8988T (cell line): ENCODE results near the gene DNAI2.

ENCODE experiments used
- DNase-seq: peaks from one replicate; pipeline ENCODE4 v3.0.0; 2011

Gene DNAI2

DNA sequence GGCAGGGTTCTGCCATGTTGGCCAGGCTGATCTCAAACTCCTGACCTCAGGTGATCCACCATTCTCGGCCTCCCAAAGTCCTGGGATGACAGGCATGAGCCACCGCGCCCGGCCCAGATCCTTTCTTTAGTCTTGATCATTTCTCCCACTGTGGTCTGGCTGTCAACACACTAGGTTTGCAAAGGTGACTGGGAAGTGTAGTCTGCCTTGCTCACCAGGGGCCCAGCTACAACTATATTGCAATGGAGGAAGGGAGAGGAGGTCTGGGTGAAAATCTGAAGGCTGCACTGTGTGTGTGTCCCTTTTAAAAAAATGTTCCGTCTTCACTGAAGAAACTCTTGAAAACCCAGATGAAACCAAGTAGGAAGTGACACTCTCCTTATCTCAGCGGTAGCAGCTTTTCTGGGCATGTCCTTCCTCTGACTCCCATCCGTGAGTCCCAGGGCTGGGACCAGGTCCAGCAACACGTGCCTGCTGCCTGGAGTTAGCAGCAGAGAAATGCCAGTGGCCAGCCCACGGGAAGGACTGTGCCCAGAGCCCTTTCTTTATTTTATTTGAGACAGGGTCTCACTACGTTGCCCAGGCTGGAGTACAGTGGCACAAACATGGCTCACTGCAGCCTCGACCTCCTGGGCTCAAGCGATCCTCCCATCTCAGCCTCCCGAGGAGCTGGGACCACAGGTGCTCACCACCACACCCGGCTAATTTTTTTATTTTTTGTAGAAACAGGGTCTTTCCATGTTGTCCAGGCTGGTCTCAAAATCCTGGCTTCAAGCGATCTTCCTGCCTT lies 34.1 kb downstream of the DNAI2 start:
- no peak for DNase-seq

DNA sequence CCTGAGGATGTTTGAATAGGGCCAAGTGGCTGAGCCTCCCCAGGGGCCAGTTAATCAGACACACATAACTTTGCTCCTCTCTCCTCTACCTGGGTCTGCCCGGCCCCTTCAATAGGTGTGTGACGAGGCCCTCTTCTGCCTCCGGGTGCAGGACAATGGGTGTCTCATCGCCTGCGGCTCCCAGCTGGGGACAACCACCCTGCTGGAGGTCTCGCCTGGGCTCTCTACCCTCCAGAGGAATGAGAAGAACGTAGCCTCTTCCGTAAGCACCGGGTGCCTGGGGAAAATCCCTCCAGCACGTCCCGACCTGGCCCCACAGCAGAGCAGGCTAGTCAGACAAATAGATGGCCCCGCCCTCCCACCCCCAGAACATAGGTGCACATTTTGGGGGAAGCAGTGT lies 35.9 kb downstream of the DNAI2 start:
- DNase-seq = no peak

- no peak for DNase-seq
Measured at GRCh38 chr17:74314877-74315276, 40.8 kb downstream of the DNAI2 start.

GRCh38 chr17:74316220-74316619 lies 42.2 kb downstream of the DNAI2 start:
- DNase-seq = no peak

GRCh38 chr17:74317071-74317470 lies 43.0 kb downstream of the DNAI2 start:
- no peak for DNase-seq

DNA sequence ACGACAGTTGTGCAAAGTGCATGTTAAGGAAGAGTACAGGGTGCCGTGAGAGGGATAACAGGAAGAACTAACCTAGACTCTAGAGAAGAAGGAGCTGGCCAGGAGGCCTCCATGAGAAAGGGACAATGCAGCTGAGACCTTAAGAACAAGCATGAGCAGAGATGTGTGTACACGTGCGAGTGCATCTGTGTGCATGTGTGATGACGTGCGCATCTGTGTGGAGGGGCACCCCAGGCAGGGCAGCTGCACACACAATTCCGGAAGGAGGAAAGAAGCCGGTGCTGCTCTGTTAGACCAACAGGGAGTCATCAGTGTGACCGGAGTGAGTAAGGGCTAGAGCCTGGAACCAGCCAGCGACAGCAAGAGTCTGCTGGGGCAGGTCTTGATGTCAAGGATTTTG lies 44.4 kb downstream of the DNAI2 start:
- no peak for DNase-seq

DNA sequence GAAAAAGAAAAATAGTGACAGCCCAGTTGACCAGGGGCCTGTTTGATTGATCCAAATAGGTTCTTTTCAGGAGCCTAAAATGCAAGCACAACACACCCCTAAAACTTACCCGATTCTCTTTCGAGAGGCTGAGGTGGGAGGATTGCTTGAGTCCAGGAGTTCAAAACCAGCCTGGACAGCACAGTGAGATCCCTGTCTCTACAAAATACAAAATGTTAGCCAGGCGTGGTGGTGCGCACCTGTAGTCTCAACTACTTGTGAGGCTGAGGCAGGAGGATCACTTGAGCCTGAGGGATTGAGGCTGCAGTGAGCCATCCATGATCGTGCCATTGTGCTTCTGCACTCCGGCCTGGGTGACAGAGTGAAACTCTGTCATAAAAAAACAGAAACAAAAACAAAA lies 50.5 kb downstream of the DNAI2 start:
- DNase-seq = no peak

DNA sequence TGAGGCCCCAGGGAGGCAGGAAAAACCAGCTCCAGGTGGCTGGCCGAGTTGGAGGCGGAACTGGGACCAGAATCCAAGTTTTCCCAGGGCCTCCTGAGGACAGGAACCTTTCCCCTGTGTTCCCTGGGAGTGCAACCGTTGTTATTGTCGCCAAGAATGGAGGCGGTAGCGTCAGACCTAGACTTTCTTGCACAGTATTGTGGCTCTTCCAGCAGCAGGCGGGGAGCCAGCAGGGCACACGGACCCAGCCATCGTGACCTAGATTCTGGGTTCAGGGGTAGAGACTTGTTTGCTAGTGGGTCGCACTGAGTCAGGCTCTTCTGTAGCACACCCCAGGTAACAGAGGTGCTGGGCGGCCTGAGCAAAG lies 51.3 kb downstream of the DNAI2 start:
- DNase-seq = no peak

DNA sequence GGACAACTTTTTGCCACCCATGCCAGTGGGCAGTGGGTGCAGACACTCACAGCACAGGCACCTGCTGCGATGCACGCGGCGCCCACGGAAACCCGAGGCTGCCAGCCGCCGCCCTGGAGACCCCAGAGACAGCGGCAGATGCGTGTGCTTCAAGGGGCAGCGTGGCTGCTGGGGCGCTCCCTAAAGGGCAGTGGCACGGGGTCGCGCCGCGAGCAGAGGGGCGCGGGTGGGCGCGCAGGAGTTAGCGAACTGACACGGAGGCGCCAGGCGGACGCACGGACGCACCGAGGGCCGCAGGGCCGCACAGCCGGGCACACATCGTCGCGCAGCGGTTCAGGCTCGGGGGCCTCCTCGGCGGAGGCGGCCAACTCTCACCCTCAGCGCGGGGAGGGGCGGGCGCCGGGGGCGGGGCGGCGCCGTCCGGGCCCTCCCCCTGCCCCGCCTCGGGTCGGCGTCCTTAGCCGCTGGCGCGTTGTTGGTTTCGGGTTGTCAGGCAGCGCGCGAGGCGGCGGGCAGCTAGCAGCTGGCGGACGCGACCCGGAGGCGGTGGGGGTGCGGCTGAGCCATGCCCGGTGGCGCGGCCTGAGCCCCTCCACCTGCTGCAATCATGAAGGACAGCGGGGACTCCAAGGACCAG lies 51.8 kb downstream of the DNAI2 start, which contains the start of gene KIF19:
Gene KIF19, plus strand, starts transcription at position 484 of the 637 bp plus-strand sequence. Its CDS starts 124 bp downstream, at position 608.
- DNase-seq = no peak

GRCh38 chr17:74326506-74326905 lies 52.5 kb downstream of the DNAI2 start:
- no peak for DNase-seq

DNA sequence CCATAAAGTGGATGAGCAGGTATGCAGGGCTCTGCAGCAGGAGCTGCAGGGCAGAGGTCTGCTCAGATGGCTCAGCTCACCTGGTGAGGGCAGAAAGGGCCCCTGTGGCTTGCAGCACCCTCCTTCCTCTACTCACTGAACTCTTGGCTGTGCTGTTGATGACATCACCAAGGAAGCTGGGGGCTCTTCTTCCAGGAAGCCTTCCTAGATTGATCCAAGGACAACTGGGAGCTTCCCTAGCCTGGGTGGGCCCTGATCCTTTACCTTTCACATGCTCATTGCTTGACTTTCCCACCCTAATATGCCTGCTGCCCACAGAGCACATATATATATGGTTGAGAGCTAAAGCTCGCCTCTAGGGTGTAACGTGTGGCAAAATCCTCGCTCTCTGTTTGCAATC lies 54.5 kb downstream of the DNAI2 start:
- no peak for DNase-seq

DNA sequence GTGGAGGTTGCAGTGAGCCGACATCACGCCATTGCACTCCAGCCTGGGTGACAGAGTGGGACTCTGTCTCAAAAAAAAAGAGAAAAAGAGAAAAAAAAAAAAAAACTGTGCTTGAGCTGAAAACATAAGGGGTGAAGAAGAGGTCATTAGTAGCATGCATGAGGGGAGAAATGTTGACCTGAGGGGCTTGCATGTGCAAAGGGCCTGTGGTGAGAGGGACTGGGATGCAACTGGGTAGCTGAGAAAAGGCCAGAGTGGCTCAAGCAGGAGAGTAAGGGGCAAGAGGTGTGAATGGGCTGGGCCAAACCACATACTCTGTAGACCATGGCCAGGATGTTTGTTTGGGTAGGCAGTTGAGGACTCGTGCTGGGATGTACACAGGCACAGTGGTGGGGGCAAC lies 55.3 kb downstream of the DNAI2 start:
- no peak for DNase-seq

GRCh38 chr17:74330446-74330845 lies 56.4 kb downstream of the DNAI2 start:
- DNase-seq = no peak

DNA sequence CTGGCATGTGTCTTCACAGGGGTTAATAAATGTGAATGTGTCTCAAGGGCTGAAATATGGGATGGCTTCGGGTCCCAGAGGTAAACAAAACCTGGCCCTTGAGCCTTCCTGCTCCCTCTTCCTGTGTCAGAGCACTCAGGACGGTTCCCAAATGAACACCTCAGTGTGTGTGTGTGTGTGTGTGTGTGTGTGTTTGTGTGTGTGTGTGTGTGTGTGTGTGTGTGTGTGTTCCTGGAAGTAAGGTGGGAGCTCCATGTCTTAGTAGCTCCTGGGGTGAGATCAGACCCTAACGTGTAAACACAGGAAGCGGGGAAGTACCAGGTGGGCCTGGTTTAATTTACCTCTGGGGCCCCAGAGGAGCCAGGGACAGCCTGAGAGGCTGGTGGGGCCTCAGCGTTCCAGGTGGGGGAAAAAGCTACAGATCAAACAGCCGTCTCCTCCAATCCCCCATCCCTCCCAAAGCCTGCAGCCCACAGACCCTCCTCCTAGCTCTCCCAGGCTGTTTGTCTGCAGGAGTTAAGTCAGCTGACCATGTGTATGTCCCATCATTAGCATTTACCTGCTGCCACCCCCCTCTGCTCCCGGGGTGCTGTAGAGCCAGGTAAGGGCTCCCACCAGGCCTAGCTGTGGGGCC lies 58.1 kb downstream of the DNAI2 start:
- DNase-seq = no peak

GRCh38 chr17:74332763-74333283 lies 58.8 kb downstream of the DNAI2 start:
- no peak for DNase-seq

DNA sequence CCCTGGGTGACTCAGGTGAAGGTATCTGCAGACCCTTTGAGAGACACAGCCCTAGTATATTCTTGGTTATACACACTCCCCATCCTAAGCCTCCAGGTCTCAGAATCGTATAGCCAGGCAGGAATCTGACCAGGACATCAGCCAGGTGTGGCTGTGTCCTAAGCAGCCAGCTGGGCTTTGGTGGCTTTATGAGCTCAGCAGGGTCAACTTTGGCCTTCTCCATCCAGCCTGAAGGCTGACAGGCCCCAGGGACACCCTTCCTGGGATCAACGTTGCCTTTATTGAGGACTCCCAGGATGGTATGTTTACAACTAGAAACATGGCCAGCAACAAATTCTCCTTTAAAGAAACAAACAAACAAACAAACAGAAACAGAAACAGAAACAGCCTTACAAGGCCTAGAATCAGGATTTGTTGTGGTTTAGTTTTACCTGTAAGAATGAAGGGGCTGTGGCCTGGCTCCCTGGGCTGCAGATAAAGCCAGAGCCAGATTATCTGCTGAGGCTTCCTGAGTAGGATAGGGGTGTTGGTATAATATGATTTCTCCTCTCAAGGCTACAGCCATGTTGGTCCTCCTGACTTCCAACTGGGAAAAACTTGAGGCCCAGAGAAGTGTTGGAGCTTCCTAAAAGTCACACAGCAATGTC lies 60.5 kb downstream of the DNAI2 start:
- DNase-seq = no peak

- DNase-seq = no peak
Measured at GRCh38 chr17:74335529-74336062, 61.6 kb downstream of the DNAI2 start.

DNA sequence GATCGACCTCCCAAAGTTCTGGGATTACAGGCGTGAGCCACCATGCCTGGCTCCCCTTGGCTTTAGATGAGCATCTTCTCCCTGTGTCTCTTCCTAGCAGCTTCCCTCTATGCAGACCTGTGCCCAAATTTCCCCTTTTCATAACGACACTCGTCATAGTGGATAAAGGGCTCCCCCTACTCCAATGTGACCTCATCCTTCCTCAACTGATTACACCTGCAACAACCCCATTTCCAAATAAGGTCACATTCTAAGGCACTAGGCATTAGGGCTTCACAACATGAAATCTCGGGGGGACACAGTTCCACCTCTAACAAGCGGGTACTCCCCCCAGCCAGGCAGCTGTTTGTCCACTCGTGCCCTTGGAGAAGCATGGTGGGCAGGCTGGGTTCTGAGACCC lies 62.3 kb downstream of the DNAI2 start:
- no peak for DNase-seq

DNA sequence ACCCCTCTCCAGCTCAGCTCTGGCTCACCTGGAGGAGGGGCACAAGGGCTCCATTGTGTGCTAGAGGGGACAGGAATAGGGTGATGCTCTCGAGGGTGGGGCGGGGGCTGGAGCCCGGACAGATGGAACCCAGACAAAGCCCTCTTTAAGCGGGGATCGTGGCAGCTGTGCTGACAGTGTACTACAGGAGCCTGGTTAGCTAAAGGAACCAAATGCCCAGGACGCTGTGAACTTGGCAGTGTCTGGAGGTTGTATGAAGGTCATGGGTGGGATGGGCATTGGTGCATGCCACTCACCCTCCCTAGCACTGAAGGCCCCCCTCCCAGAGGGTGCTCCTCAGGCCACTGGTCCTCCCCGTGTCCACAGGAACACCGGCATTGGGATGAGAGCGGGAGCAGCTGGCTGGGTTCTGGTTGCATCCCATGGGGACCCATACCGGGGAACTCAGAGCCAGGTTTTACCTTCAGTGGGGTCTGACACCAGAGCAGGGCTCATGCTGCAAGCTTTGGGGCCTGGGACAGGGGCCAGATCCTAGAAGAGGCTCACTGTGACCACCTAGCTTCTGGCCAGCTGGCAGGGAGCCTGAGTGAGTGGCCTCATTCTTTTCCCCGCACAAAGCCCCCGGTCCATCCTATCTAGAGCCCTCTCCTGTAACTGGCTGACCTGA lies 63.9 kb downstream of the DNAI2 start:
- DNase-seq = no peak

GRCh38 chr17:74339537-74340195 lies 65.6 kb downstream of the DNAI2 start:
- no peak for DNase-seq

DNA sequence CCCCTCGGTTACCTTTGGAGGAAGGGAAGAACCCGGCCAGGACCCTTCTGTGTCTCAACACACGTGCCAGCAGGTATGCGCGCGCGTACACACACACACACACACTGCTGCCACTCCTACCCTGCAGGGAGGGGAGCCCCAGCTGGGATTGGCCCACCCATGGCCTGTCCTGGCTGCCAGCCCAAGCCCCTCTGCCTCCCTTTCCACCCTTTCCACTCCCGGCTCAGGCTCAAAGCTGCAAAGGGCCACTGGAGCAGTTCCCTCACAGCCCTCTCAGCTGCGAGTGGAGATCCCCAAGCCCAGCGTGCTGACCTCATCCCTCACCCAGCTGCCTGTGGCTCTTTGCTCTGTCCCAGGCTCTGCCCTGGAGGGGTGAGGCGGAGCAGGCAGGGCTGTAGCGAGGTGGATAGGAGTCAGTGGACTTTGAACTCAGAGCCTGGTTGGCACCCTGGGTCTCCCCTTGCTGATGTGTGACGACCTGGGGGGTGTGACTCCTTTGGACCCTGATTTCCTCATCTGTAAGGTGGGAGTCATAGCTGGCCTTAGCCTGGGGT lies 66.5 kb downstream of the DNAI2 start:
- no peak for DNase-seq

- no peak for DNase-seq
Measured at GRCh38 chr17:74342224-74342623, 68.2 kb downstream of the DNAI2 start.
